H9 (cell line): ENCODE measurements around the gene EXOC6. TPM values are rescaled to one million over a fixed set of nuclear protein-coding genes. Genes with fewer than 3 reads are reported as not detected.

Source experiments
- DNase-seq: peaks from one replicate; pipeline ENCODE4 v3.0.0-alpha.2; 2017
- H2AFZ ChIP-seq: one replicate; pipeline ENCODE4 v1.6.1; 2013; ENCODE audit warnings: mild to moderate bottlenecking, low read length, control low read depth, moderate library complexity
- H2AK5ac ChIP-seq: 2 replicates; pipeline ENCODE4 v1.6.1; 2013; ENCODE audit warnings: low read length, control low read depth, mixed read lengths; ENCODE audit not compliant: insufficient read length
- H2BK120ac ChIP-seq: one replicate; pipeline ENCODE4 v1.6.1; 2013; ENCODE audit warnings: low read depth, mild to moderate bottlenecking, low read length, control low read depth, inconsistent platforms; ENCODE audit not compliant: poor library complexity, severe bottlenecking
- H2BK12ac ChIP-seq: 2 replicates; pipeline ENCODE4 v1.6.1; 2013; ENCODE audit warnings: low read length, control low read depth, mixed read lengths, low read depth; ENCODE audit not compliant: insufficient read length
- H2BK15ac ChIP-seq: 2 replicates; pipeline ENCODE4 v1.6.1; 2013; ENCODE audit warnings: low read depth, low read length, control low read depth
- H2BK20ac ChIP-seq: one replicate; pipeline ENCODE4 v1.6.1; 2013; ENCODE audit warnings: low read depth, mild to moderate bottlenecking, low read length, control low read depth, inconsistent platforms; ENCODE audit not compliant: poor library complexity, severe bottlenecking
- H2BK5ac ChIP-seq: 2 replicates; pipeline ENCODE4 v1.6.1; 2013; ENCODE audit warnings: low read length, control low read depth, mixed read lengths; ENCODE audit not compliant: insufficient read length
- H3K14ac ChIP-seq: 2 replicates; pipeline ENCODE4 v1.6.1; 2013; ENCODE audit warnings: low read length, control low read depth; ENCODE audit not compliant: insufficient read depth
- H3K18ac ChIP-seq: 2 replicates; pipeline ENCODE4 v1.6.1; 2013; ENCODE audit warnings: low read depth, mild to moderate bottlenecking, mixed read lengths, low read length, control low read depth; ENCODE audit not compliant: insufficient read length
- H3K23ac ChIP-seq: 2 replicates; pipeline ENCODE4 v1.6.1; 2013; ENCODE audit warnings: low read length, control low read depth, mixed read lengths, low read depth; ENCODE audit not compliant: insufficient read length
- H3K23me2 ChIP-seq: 2 replicates; pipeline ENCODE4 v1.6.1; 2013; ENCODE audit warnings: low read depth, mild to moderate bottlenecking, mixed read lengths, low read length, control low read depth; ENCODE audit not compliant: insufficient read length, poor library complexity, severe bottlenecking
- H3K27ac ChIP-seq: 2 replicates; pipeline ENCODE4 v1.5.1; 2013; ENCODE audit warnings: low read length, control low read depth, mixed read lengths, low read depth; ENCODE audit not compliant: insufficient read length
- H3K27me3 ChIP-seq: 2 replicates; pipeline ENCODE4 v1.6.1; 2013; ENCODE audit warnings: low read length, control low read depth, inconsistent platforms; ENCODE audit not compliant: insufficient read depth
- H3K4ac ChIP-seq: 2 replicates; pipeline ENCODE4 v1.6.1; 2013; ENCODE audit warnings: low read depth, mild to moderate bottlenecking, control low read depth, inconsistent platforms, low read length, moderate library complexity
- H3K4me1 ChIP-seq: 2 replicates; pipeline ENCODE4 v1.6.1; 2013; ENCODE audit warnings: low read length, control low read depth, inconsistent platforms; ENCODE audit not compliant: insufficient read depth
- H3K4me2 ChIP-seq: 2 replicates; pipeline ENCODE4 v1.6.1; 2013; ENCODE audit warnings: low read length, control low read depth, mixed read lengths; ENCODE audit not compliant: insufficient read length, insufficient read depth
- H3K56ac ChIP-seq: 2 replicates; pipeline ENCODE4 v1.6.1; 2013; ENCODE audit warnings: low read depth, mild to moderate bottlenecking, mixed read lengths, low read length, control low read depth; ENCODE audit not compliant: insufficient read length
- H3K79me1 ChIP-seq: 2 replicates; pipeline ENCODE4 v1.6.1; 2013; ENCODE audit warnings: low read depth, mild to moderate bottlenecking, moderate library complexity, low read length, control low read depth, inconsistent platforms; ENCODE audit not compliant: insufficient read depth, poor library complexity, severe bottlenecking
- H3K79me2 ChIP-seq: 2 replicates; pipeline ENCODE4 v1.6.1; 2013; ENCODE audit warnings: low read length, control low read depth, inconsistent platforms; ENCODE audit not compliant: insufficient read depth
- H3K9ac ChIP-seq: 2 replicates; pipeline ENCODE4 v1.6.1; 2013; ENCODE audit warnings: low read length, control low read depth, mixed read lengths; ENCODE audit not compliant: insufficient read length; ENCODE audit errors: extremely low read depth
- H3K9me3 ChIP-seq: one replicate; pipeline ENCODE4 v1.6.1; 2013; ENCODE audit warnings: low read depth, low read length, inconsistent platforms; ENCODE audit not compliant: control insufficient read depth
- H3T11ph ChIP-seq: one replicate; pipeline ENCODE4 v1.6.1; 2013; ENCODE audit warnings: mild to moderate bottlenecking, low read length, control low read depth, inconsistent platforms
- H4K20me1 ChIP-seq: one replicate; pipeline ENCODE4 v1.6.1; 2013; ENCODE audit not compliant: control insufficient read depth, insufficient read length, insufficient read depth
- H4K5ac ChIP-seq: 2 replicates; pipeline ENCODE4 v1.6.1; 2013; ENCODE audit warnings: low read depth, mild to moderate bottlenecking, mixed read lengths, low read length, control low read depth; ENCODE audit not compliant: insufficient read length
- H4K8ac ChIP-seq: replicated peaks from 2 replicates; pipeline ENCODE4 v1.6.1; 2013; ENCODE audit warnings: low read length, control low read depth, mixed read lengths, low read depth; ENCODE audit not compliant: insufficient read length
- H4K91ac ChIP-seq: 2 replicates; pipeline ENCODE4 v1.6.1; 2013; ENCODE audit warnings: low read depth, mild to moderate bottlenecking, moderate library complexity, mixed read lengths, low read length, control low read depth; ENCODE audit not compliant: insufficient read length
- H3K27ac Mint-ChIP-seq, 3 experiments: 2 replicates in 2 of 3; 3 replicates in 1 of 3; pipeline ENCODE4 v1.8.0; 2020 to 2021; ENCODE audit warnings: mixed read lengths in 3 of 3, mild to moderate bottlenecking in 1 of 3, moderate library complexity in 1 of 3
- H3K27me3 Mint-ChIP-seq: 2 replicates; pipeline ENCODE4 v1.8.0; 2021; ENCODE audit warnings: low read depth, mild to moderate bottlenecking, moderate library complexity, mixed read lengths
- H3K36me3 Mint-ChIP-seq, 3 experiments: 2 replicates in 2 of 3; 3 replicates in 1 of 3; pipeline ENCODE4 v1.8.0; 2020 to 2021; ENCODE audit warnings: low read depth in 3 of 3, mixed read lengths in 3 of 3; ENCODE audit not compliant: insufficient read depth in 1 of 3
- H3K4me1 Mint-ChIP-seq, 2 experiments: 2 replicates each; pipeline ENCODE4 v1.8.0; 2020; ENCODE audit warnings: mixed read lengths in 2 of 2
- H3K4me3 Mint-ChIP-seq, 2 experiments: 2 replicates in 1 of 2; 3 replicates in 1 of 2; pipeline ENCODE4 v1.8.0; 2020 to 2021; ENCODE audit warnings: mild to moderate bottlenecking in 2 of 2, mixed read lengths in 2 of 2, moderate library complexity in 1 of 2
- H3K9me3 Mint-ChIP-seq, 2 experiments: 2 replicates in 1 of 2; 3 replicates in 1 of 2; pipeline ENCODE4 v1.8.0; 2020; ENCODE audit warnings: mild to moderate bottlenecking in 2 of 2, mixed read lengths in 2 of 2, moderate library complexity in 1 of 2
- CTCF ChIP-seq: fragments of 200-600 bp; sonication (generic); conservative IDR thresholded peaks from 3 replicates; pipeline ENCODE4 v1.8.0; 2021; ENCODE audit warnings: antibody characterized with exemption, mild to moderate bottlenecking
- WGBS: extraction: QIAGEN DNeasy Blood & Tissue Kit; methylation state at CpG from one replicate; pipeline ENCODE4 v1.1.7; 2013; ENCODE audit warnings: missing lambda C conversion rate, low lambda C conversion rate, mixed read lengths; ENCODE audit not compliant: insufficient read length; ENCODE audit errors: extremely low coverage; 5-methylcytosine and 5-hydroxymethylcytosine counted together
- total RNA-seq: library from RNA; stranded (reverse); gene quantifications from 2 replicates; pipeline ENCODE4 v1.2.1, GENCODE V29; 2021

EXOC6 gene
- total RNA-seq, 1 experiment from 2014 or later, result 9.0 TPM

DNA sequence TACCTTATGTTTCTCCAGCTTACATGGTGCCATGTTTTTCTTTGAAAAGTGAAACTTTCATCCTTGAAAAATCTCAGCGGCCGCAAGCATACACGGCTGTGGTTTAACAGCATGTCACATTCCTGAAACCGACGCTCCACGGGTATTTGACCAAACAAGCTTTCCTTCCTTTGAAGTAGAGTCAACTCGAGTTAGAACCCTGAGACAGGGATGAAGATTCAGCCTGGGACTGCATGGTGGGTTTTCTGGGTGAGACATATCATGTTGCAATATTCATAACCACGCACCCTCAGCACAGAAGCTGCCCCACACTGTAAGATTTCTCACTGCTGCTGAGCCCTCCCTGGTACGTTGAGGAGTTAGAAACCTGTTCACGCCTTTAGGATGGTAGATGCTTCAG lies 233.5 kb downstream of the EXOC6 start:
- H4K20me1 ChIP-seq, result no peaks in the 10 kb centered on the region
- H3K9me3 ChIP-seq, result no peaks in the 10 kb centered on the region
- H3K79me2 ChIP-seq, result no peaks in the 10 kb centered on the region
- no peak overlapping the region for H2AFZ ChIP-seq
- H2BK120ac ChIP-seq, result no peak overlapping the region
- Mint-ChIP-seq H3K36me3 (peaks cover 0 to 14% (median 8%) of the 10 kb centered on the region in 3 experiments; a peak in 4 of 7 replicates), H3K4me3 (no peak overlapping the region), H3K9me3 (no peaks in the 10 kb centered on the region), H3K27me3 (peaks cover 9% of the 10 kb centered on the region), H3K4me1 (peaks cover 25 to 29% of the 10 kb centered on the region in 2 experiments), H3K27ac (no peak overlapping the region)
- H3K27me3 ChIP-seq, result no peaks in the 10 kb centered on the region; the same call in 1 of the 2 replicates
- no peaks in the 10 kb centered on the region for H3K79me1 ChIP-seq
- H3K4me2 ChIP-seq, result no peak overlapping the region
- H3K56ac ChIP-seq, result no peak overlapping the region
- no CpG with 5 or more reads among the region's 10 CpGs for WGBS
- peaks cover 2% of the 10 kb centered on the region; the same call in 1 of the 2 replicates for H3K4me1 ChIP-seq
- no peak overlapping the region for H3K4ac ChIP-seq
- H2BK12ac ChIP-seq, result no peak overlapping the region
- DNase-seq, result peak; percentile 17
- no peak overlapping the region for H2BK5ac ChIP-seq
- no peak overlapping the region for H3K14ac ChIP-seq
- TF ChIP-seq CTCF, result no peak
- no peak overlapping the region for H3T11ph ChIP-seq
- no peak overlapping the region for H4K91ac ChIP-seq
- no peak overlapping the region for H2BK20ac ChIP-seq
- no peak overlapping the region for H3K18ac ChIP-seq
- no peak overlapping the region for H4K5ac ChIP-seq
- no peak overlapping the region for H4K8ac ChIP-seq
- no peak overlapping the region for H3K23ac ChIP-seq
- H3K27ac ChIP-seq, result no peak overlapping the region
- H2BK15ac ChIP-seq, result no peak overlapping the region
- no peak overlapping the region for H2AK5ac ChIP-seq
- no peak overlapping the region for H3K9ac ChIP-seq
- no peaks in the 10 kb centered on the region for H3K23me2 ChIP-seq
